ENCODE data around the gene NEK6.
A peak's percentile ranks its signal among the peaks of the same experiment; 100 is the strongest.

NEK6 gene

GRCh38 chr9:124228516-124228915 is 29.2 kb upstream of the NEK6 start:
- TF ChIP-seq TAF1 (IDR thresholded peaks at IDR 0.05; ENCODE audit: low read depth) (no peak), ZBTB7A (IDR thresholded peaks at IDR 0.05; ENCODE audit: low read depth) (no peak), YY1 (IDR thresholded peaks at IDR 0.05; ENCODE audit: low read depth) (no peak)

GRCh38 chr9:124231095-124231737 is 26.5 kb upstream of the NEK6 start:
- peak; percentile 54; the same call in 1 of the 2 replicates for TF ChIP-seq USF1 (IDR thresholded peaks at IDR 0.05)
- no peak for TF ChIP-seq FOXM1 (IDR thresholded peaks at IDR 0.05; ENCODE audit: borderline replicate concordance, low read depth)

- TF ChIP-seq EP300 (IDR thresholded peaks at IDR 0.05; ENCODE audit: borderline replicate concordance) (no peak), RAD21 (IDR thresholded peaks at IDR 0.05; ENCODE audit: low read depth) (no peak), MAX (IDR thresholded peaks at IDR 0.05) (no peak), EGR1 (IDR thresholded peaks at IDR 0.05) (no peak), CREB1 (IDR thresholded peaks at IDR 0.05; ENCODE audit: low read depth) (no peak), CEBPB (IDR thresholded peaks at IDR 0.05) (no peak), FOXM1 (IDR thresholded peaks at IDR 0.05; ENCODE audit: borderline replicate concordance, low read depth) (no peak), USF1 (IDR thresholded peaks at IDR 0.05) (no peak), REST (IDR thresholded peaks at IDR 0.05; ENCODE audit: low read depth) (no peak), ZBTB7A (IDR thresholded peaks at IDR 0.05; ENCODE audit: low read depth) (no peak), TEAD4 (IDR thresholded peaks at IDR 0.05) (no peak), YY1 (IDR thresholded peaks at IDR 0.05; ENCODE audit: low read depth) (no peak), NFIC (IDR thresholded peaks at IDR 0.05) (no peak), TAF1 (IDR thresholded peaks at IDR 0.05; ENCODE audit: low read depth) (no peak), TCF12 (IDR thresholded peaks at IDR 0.05; ENCODE audit: low read depth) (no peak)
Measured at GRCh38 chr9:124238546-124239140, 19.1 kb upstream of the NEK6 start.

GRCh38 chr9:124239249-124240073 is 18.3 kb upstream of the NEK6 start:
- no peak for TF ChIP-seq TCF12 (IDR thresholded peaks at IDR 0.05; ENCODE audit: low read depth)
- no peak for TF ChIP-seq MAX (IDR thresholded peaks at IDR 0.05)
- no peak for TF ChIP-seq REST (IDR thresholded peaks at IDR 0.05; ENCODE audit: low read depth)
- no peak for TF ChIP-seq EGR1 (IDR thresholded peaks at IDR 0.05)
- TF ChIP-seq NFIC (IDR thresholded peaks at IDR 0.05): no peak
- TF ChIP-seq CEBPB (IDR thresholded peaks at IDR 0.05): no peak
- TF ChIP-seq YY1 (IDR thresholded peaks at IDR 0.05; ENCODE audit: low read depth): no peak
- no peak for TF ChIP-seq TEAD4 (IDR thresholded peaks at IDR 0.05)
- TF ChIP-seq CREB1 (IDR thresholded peaks at IDR 0.05; ENCODE audit: low read depth): no peak
- TF ChIP-seq RAD21 (IDR thresholded peaks at IDR 0.05; ENCODE audit: low read depth): no peak
- no peak for TF ChIP-seq FOXM1 (IDR thresholded peaks at IDR 0.05; ENCODE audit: borderline replicate concordance, low read depth)
- TF ChIP-seq USF1 (IDR thresholded peaks at IDR 0.05): no peak
- no peak for TF ChIP-seq ZBTB7A (IDR thresholded peaks at IDR 0.05; ENCODE audit: low read depth)
- no peak for TF ChIP-seq TAF1 (IDR thresholded peaks at IDR 0.05; ENCODE audit: low read depth)
- no peak for TF ChIP-seq EP300 (IDR thresholded peaks at IDR 0.05; ENCODE audit: borderline replicate concordance)

Data from Ishikawa (cell line).